Left ventricle myocardium inferior (tissue), 1 donor: Measurements from ENCODE around the gene JARID2. TPM values are rescaled to one million over a fixed set of nuclear protein-coding genes. Genes with fewer than 3 reads are reported as not detected.

Experiments
- DNase-seq: peaks from one replicate; pipeline ENCODE4 v3.0.0-alpha.2; 2020
- H3K27ac ChIP-seq: fragments of 200-600 bp; replicated peaks from 2 replicates; pipeline ENCODE4 v1.8.0; 2021
- H3K27me3 ChIP-seq: fragments of 200-600 bp; 2 replicates; pipeline ENCODE4 v1.8.0; 2021; ENCODE audit warnings: low read depth
- H3K36me3 ChIP-seq: fragments of 200-600 bp; 2 replicates; pipeline ENCODE4 v1.8.0; 2021
- H3K4me1 ChIP-seq: fragments of 200-600 bp; 2 replicates; pipeline ENCODE4 v1.8.0; 2021
- H3K4me3 ChIP-seq: fragments of 200-600 bp; 2 replicates; pipeline ENCODE4 v1.8.0; 2021; ENCODE audit warnings: mild to moderate bottlenecking, moderate library complexity
- H3K9me3 ChIP-seq: fragments of 200-600 bp; replicated peaks from 2 replicates; pipeline ENCODE4 v1.8.0; 2021
- CTCF ChIP-seq: fragments of 200-600 bp; IDR thresholded peaks from 2 replicates; pipeline ENCODE4 v1.8.0; 2021; ENCODE audit warnings: antibody characterized with exemption, mild to moderate bottlenecking, borderline replicate concordance
- intact Hi-C: fragments of 100-400 bp; cut with micrococcal nuclease; formaldehyde crosslinking; loops from one replicate; pipeline ENCODE4 v1.11.0; 2022
- total RNA-seq: library from RNA; stranded (reverse); fragmentation: NEBNext Ultra II Directional; extraction: Animal tissue kit (Norgen Biotek cat#: 25700); gene quantifications from one replicate; pipeline ENCODE4 v1.2.1, GENCODE V29; 2021
- donor health status: DM: no; HTN: yes; CAD: no; lungs with severe emphysema.

The JARID2 gene
- total RNA-seq, 1 donor from 2014 or later: 6.5 TPM

DNA sequence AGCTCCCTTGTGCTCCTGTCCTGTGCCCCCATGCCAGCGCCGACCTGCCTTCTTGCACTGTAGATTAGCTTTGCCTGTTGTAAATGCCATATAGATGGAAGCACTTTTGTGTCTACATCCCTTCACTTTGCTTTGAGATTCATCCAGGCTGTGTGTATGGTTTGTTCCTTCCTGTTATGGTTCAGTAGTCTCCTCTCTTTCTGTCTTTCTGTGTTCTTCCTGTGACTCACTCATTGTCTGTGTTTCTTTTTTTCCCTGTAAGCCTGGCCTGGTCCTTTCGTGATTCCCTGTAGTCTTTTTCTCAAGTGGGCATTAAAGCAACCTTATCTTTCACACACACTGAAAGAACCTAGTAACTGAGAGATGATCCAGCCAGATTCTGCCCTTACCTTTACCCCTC is 66.6 kb downstream of the JARID2 start:
- no peaks in the 10 kb centered on the region for H3K9me3 ChIP-seq
- no peak for DNase-seq
- no peak for TF ChIP-seq CTCF
- intact Hi-C loops: no loop called here
- no peak overlapping the region for H3K4me3 ChIP-seq
- no peaks in the 10 kb centered on the region for H3K36me3 ChIP-seq
- H3K27ac ChIP-seq: no peak overlapping the region
- no peaks in the 10 kb centered on the region for H3K27me3 ChIP-seq
- H3K4me1 ChIP-seq: peaks cover 72% of the 10 kb centered on the region

DNA sequence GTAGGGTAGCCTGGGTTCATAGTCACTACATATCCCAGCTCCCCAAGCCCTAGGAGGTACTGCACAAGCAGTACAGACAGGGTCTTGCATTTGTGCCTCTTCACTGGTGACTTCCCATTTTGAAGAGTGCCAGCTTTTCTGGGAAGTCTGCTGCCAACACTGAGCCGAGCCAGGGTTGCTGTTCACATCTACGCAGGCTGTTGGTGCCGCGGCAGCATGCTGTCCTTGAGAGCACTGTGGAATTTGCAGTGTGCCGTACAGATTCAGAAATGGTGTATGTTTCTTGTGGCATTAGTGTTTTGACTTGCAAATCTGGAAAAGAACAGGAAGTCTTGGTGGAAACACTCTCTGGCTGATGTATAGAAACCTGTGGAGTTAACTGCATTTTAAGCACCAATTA is 67.5 kb downstream of the JARID2 start:
- Histone ChIP-seq H3K27me3 (no peaks in the 10 kb centered on the region), H3K4me1 (peaks cover 72% of the 10 kb centered on the region), H3K9me3 (no peaks in the 10 kb centered on the region), H3K4me3 (no peak overlapping the region), H3K27ac (peak overlapping the region; percentile 30), H3K36me3 (no peaks in the 10 kb centered on the region)
- TF ChIP-seq CTCF: no peak
- DNase-seq: peak; percentile 48
- intact Hi-C loops: no loop called here

DNA sequence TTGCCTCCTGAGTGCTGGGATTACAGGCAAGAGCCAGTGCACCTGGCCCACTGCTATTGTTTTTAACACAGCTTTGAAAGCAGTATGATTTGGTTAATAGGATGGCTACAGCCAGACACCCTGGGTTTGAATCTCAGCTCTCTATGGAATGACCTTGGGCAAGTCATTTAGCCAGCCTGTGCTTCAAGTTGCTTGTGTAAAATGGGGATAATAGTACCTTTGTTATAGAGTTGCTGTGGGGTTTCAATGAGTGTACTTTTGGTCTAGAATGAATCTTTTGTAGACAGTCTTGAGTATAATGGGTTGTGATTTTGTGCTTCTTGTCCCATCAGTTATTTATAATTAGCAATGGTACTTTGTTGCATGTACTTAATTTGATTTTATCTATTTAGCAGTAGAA is 70.9 kb downstream of the JARID2 start:
- DNase-seq: no peak
- intact Hi-C loops: no loop called here

DNA sequence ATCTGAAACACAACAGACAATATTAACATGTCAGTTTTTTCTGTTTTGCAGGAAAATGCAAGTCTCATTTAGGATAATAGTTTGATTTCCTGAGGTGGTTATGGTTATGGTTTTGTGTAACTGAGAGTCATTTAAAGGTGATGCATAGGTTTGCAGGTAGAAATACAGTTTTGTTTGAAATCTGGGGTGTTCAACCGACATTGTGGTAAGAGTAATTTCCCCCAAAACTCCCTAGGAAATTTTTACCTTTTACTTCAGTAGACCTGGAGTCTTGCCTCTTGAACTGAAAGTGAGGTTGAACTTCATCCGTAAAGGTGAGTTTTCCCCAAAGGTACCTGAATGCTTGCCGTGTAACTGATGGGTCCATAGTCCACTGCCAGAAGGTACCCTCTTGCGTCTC is 71.4 kb downstream of the JARID2 start:
- Histone ChIP-seq H3K9me3 (no peaks in the 10 kb centered on the region), H3K27ac (no peak overlapping the region), H3K4me3 (no peak overlapping the region), H3K4me1 (peaks cover 60% of the 10 kb centered on the region), H3K36me3 (no peaks in the 10 kb centered on the region), H3K27me3 (no peaks in the 10 kb centered on the region)
- no peak for DNase-seq
- intact Hi-C loops: no loop called here
- TF ChIP-seq CTCF: no peak

More for the DNA sequence above, 70.9 kb downstream of the JARID2 start:
- no peak for TF ChIP-seq CTCF
- H3K4me3 ChIP-seq: no peak overlapping the region
- H3K9me3 ChIP-seq: no peaks in the 10 kb centered on the region
- no peak overlapping the region for H3K27ac ChIP-seq
- no peaks in the 10 kb centered on the region for H3K27me3 ChIP-seq
- H3K36me3 ChIP-seq: no peaks in the 10 kb centered on the region
- H3K4me1 ChIP-seq: peaks cover 60% of the 10 kb centered on the region

DNA sequence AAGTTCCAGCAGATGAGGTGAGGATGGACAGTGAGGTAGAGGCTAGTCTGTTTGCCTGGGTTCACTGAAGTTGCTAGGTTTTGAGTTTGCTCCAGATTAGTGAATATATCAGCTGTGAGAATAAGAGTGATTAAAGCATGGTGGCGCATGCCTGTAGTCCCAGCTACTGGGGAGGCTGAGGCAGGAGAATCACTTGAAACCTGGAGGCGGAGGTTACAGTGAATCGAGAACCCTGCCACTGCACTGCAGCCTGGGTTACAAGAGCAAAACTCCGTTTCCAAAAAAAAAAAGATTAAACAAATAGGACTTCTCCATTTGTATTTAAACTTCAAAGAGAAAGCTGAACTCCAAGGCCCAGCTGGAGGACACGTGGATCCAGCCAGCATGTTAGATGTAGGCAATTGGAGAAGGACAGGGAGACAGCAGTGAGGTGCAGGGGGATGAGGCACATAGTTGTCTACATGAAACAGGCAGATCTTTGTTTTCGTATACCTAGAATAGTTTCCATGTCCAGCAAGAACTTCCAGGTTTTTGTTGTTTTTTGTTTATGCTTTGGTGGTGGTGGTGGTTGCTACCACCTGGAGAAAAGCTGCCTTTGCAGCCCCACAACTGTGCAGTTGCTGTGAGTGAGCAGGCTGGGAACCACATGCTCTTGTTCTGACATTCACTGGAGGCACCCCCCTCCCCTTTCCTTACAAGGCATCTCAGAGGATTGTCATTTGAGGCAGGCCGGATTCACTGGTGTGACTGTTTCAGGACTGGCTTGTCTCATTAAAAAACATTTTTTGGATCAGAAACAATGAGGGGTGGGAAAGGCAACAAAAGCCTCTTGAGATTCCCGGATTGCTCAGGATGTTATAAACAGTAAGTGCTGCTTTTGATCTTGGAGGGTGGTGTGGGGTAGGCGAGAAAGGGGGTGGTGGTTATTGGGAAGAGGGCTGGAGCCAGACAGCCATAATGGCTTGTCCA is 72.3 kb downstream of the JARID2 start:
- TF ChIP-seq CTCF: no peak
- intact Hi-C loops: no loop called here
- no peak for DNase-seq
- Histone ChIP-seq H3K4me3 (no peak overlapping the region), H3K9me3 (no peaks in the 10 kb centered on the region), H3K27me3 (no peaks in the 10 kb centered on the region), H3K36me3 (no peaks in the 10 kb centered on the region), H3K27ac (no peak overlapping the region), H3K4me1 (peaks cover 60% of the 10 kb centered on the region)
